ENCODE results near the gene SLC2A3.
"Not testable (repeated sequence)": the region's sequence is repeated elsewhere in the genome, so short reads cannot be mapped to it uniquely, and the experiment has no call there.

The SLC2A3 gene

GRCh38 chr12:7972734-7973456, 36.9 kb upstream of the SLC2A3 start:
- H3K27me3 ChIP-seq (ENCODE audit: insufficient read depth, low read length, poor library complexity, severe bottlenecking): no peaks in the 10 kb centered on the region
- TF ChIP-seq EZH2phosphoT487 (IDR thresholded peaks at IDR 0.05; ENCODE audit: borderline replicate concordance): no peak
- no peak overlapping the region for H2AFZ ChIP-seq (ENCODE audit: low read length)
- peak overlapping the region; percentile 62 for H3K4me2 ChIP-seq (ENCODE audit: low read depth, low read length, poor library complexity, severe bottlenecking)
- H3K9ac ChIP-seq (ENCODE audit: low read depth, low read length, poor library complexity, severe bottlenecking): peak overlapping the region; percentile 39
- H4K20me1 ChIP-seq (ENCODE audit: insufficient read depth, low read length, poor library complexity, severe bottlenecking): no peaks in the 10 kb centered on the region
- H3K79me2 ChIP-seq (ENCODE audit: insufficient read depth, low read length): peaks cover 34% of the 10 kb centered on the region
- H3K4me1 ChIP-seq (ENCODE audit: insufficient read depth, low read length, poor library complexity, severe bottlenecking): peaks cover 14% of the 10 kb centered on the region
- H3F3A ChIP-seq (ENCODE audit: low read depth): no peaks in the 10 kb centered on the region
- no peaks in the 10 kb centered on the region for H3K9me3 ChIP-seq (ENCODE audit: insufficient read depth, low read depth, low read length)
- H3K36me3 ChIP-seq (ENCODE audit: insufficient read depth, low read length): no peaks in the 10 kb centered on the region
- H3K4me3 ChIP-seq (ENCODE audit: low read length, poor library complexity, severe bottlenecking): peak overlapping the region; percentile 63
- H3K9me2 ChIP-seq (replicated peaks; ENCODE audit: low read depth, low read length): no peaks in the 10 kb centered on the region

- H3K9me3 ChIP-seq (ENCODE audit: insufficient read depth, low read depth, low read length); H3K9me2 ChIP-seq (replicated peaks; ENCODE audit: low read depth, low read length); H3F3A ChIP-seq (ENCODE audit: low read depth); H3K36me3 ChIP-seq (ENCODE audit: insufficient read depth, low read length); H2AFZ ChIP-seq (ENCODE audit: low read length); H3K27me3 ChIP-seq (ENCODE audit: insufficient read depth, low read length, poor library complexity, severe bottlenecking); H4K20me1 ChIP-seq (ENCODE audit: insufficient read depth, low read length, poor library complexity, severe bottlenecking): not testable (repeated sequence)
- peak overlapping the region; percentile 39 for H3K9ac ChIP-seq (ENCODE audit: low read depth, low read length, poor library complexity, severe bottlenecking)
- peaks cover 16% of the 10 kb centered on the region for H3K4me1 ChIP-seq (ENCODE audit: insufficient read depth, low read length, poor library complexity, severe bottlenecking)
- peak overlapping the region; percentile 63 for H3K4me3 ChIP-seq (ENCODE audit: low read length, poor library complexity, severe bottlenecking)
- peaks cover 41% of the 10 kb centered on the region for H3K79me2 ChIP-seq (ENCODE audit: insufficient read depth, low read length)
- H3K4me2 ChIP-seq (ENCODE audit: low read depth, low read length, poor library complexity, severe bottlenecking): peak overlapping the region; percentile 62
Observed at GRCh38 chr12:7972269-7972668, 36.3 kb upstream of the SLC2A3 start.

- not testable (repeated sequence) for H3K9me2 ChIP-seq (replicated peaks; ENCODE audit: low read depth, low read length); H3K27me3 ChIP-seq (ENCODE audit: insufficient read depth, low read length, poor library complexity, severe bottlenecking); H3K9me3 ChIP-seq (ENCODE audit: insufficient read depth, low read depth, low read length); H4K20me1 ChIP-seq (ENCODE audit: insufficient read depth, low read length, poor library complexity, severe bottlenecking); H2AFZ ChIP-seq (ENCODE audit: low read length); H3F3A ChIP-seq (ENCODE audit: low read depth); H3K36me3 ChIP-seq (ENCODE audit: insufficient read depth, low read length)
- H3K4me3 ChIP-seq (ENCODE audit: low read length, poor library complexity, severe bottlenecking): peak overlapping the region; percentile 92
- peak overlapping the region; percentile 93 for H3K4me2 ChIP-seq (ENCODE audit: low read depth, low read length, poor library complexity, severe bottlenecking)
- H3K4me1 ChIP-seq (ENCODE audit: insufficient read depth, low read length, poor library complexity, severe bottlenecking): peaks cover 16% of the 10 kb centered on the region
- H3K9ac ChIP-seq (ENCODE audit: low read depth, low read length, poor library complexity, severe bottlenecking): peak overlapping the region; percentile 83
- H3K79me2 ChIP-seq (ENCODE audit: insufficient read depth, low read length): peaks cover 43% of the 10 kb centered on the region
Observed at GRCh38 chr12:7971765-7972164, 35.8 kb upstream of the SLC2A3 start.

- H3K4me3 ChIP-seq (ENCODE audit: low read length, poor library complexity, severe bottlenecking): peak overlapping the region; percentile 92
- H3K4me1 ChIP-seq (ENCODE audit: insufficient read depth, low read length, poor library complexity, severe bottlenecking): peaks cover 16% of the 10 kb centered on the region
- no peaks in the 10 kb centered on the region for H3K9me2 ChIP-seq (replicated peaks; ENCODE audit: low read depth, low read length)
- no peaks in the 10 kb centered on the region for H3K36me3 ChIP-seq (ENCODE audit: insufficient read depth, low read length)
- peaks cover 51% of the 10 kb centered on the region for H3K79me2 ChIP-seq (ENCODE audit: insufficient read depth, low read length)
- H3K9me3 ChIP-seq (ENCODE audit: insufficient read depth, low read depth, low read length): no peaks in the 10 kb centered on the region
- no peaks in the 10 kb centered on the region for H3F3A ChIP-seq (ENCODE audit: low read depth)
- no peaks in the 10 kb centered on the region for H4K20me1 ChIP-seq (ENCODE audit: insufficient read depth, low read length, poor library complexity, severe bottlenecking)
- peak overlapping the region; percentile 83 for H3K9ac ChIP-seq (ENCODE audit: low read depth, low read length, poor library complexity, severe bottlenecking)
- no peak for TF ChIP-seq EZH2phosphoT487 (IDR thresholded peaks at IDR 0.05; ENCODE audit: borderline replicate concordance)
- no peak; the same call in 1 of the 2 replicates for TF ChIP-seq CTCF (conservative IDR thresholded peaks at IDR 0.05; ENCODE audit: low read length)
- H3K4me2 ChIP-seq (ENCODE audit: low read depth, low read length, poor library complexity, severe bottlenecking): peak overlapping the region; percentile 93
- no peaks in the 10 kb centered on the region for H3K27me3 ChIP-seq (ENCODE audit: insufficient read depth, low read length, poor library complexity, severe bottlenecking)
- peak overlapping the region; percentile 81 for H2AFZ ChIP-seq (ENCODE audit: low read length)
Observed at GRCh38 chr12:7970475-7971252, 34.7 kb upstream of the SLC2A3 start.

Measured in Loucy (cell line).